ENCODE results near the gene RIPOR3.
"Not testable (repeated sequence)": the region's sequence is repeated elsewhere in the genome, so short reads cannot be mapped to it uniquely, and the experiment has no call there.

RIPOR3 gene

GRCh38 chr20:50715694-50716093 lies 24.4 kb upstream of the RIPOR3 start:
- Histone ChIP-seq H3K36me3 (no peaks in the 10 kb centered on the region), H3K4me3 (ENCODE audit: low read depth, low read length) (no peak overlapping the region), H3K9me3 (no peaks in the 10 kb centered on the region), H3K27me3 (no peaks in the 10 kb centered on the region), H3K4me1 (no peaks in the 10 kb centered on the region)
- TF ChIP-seq, protein P1, sequence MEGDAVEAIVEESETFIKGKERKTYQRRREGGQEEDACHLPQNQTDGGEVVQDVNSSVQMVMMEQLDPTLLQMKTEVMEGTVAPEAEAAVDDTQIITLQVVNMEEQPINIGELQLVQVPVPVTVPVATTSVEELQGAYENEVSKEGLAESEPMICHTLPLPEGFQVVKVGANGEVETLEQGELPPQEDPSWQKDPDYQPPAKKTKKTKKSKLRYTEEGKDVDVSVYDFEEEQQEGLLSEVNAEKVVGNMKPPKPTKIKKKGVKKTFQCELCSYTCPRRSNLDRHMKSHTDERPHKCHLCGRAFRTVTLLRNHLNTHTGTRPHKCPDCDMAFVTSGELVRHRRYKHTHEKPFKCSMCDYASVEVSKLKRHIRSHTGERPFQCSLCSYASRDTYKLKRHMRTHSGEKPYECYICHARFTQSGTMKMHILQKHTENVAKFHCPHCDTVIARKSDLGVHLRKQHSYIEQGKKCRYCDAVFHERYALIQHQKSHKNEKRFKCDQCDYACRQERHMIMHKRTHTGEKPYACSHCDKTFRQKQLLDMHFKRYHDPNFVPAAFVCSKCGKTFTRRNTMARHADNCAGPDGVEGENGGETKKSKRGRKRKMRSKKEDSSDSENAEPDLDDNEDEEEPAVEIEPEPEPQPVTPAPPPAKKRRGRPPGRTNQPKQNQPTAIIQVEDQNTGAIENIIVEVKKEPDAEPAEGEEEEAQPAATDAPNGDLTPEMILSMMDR (IDR thresholded peaks at IDR 0.05; ENCODE audit: low read depth, low read length), result no peak
- no peak for DNase-seq

GRCh38 chr20:50714426-50714825 lies 23.1 kb upstream of the RIPOR3 start:
- not testable (repeated sequence) for H3K36me3 ChIP-seq; H3K27me3 ChIP-seq; DNase-seq; H3K4me1 ChIP-seq; H3K9me3 ChIP-seq; H3K4me3 ChIP-seq (ENCODE audit: low read depth, low read length)

DNA sequence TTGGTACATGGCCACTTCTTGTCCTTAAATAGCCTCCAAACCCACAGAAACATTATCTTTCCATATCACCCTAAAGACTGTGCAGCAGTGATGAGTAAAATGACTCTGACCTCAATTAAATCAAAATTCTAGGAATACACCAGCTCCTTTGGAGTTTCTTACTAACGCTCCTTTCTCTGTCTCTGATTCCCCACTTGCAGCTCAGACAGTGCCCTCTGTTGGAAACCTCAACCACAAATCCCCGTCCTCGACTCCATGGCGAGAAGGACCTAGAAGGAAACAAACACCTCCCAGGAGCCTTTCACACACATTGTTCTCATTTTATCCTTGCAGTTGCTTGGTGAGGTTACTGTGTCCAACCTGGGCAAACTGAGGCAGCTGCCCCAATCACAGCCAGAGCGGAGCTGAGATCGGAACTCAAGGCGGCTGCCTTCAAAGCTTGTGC lies 22.3 kb upstream of the RIPOR3 start:
- no peaks in the 10 kb centered on the region for H3K36me3 ChIP-seq
- no peak overlapping the region for H3K4me3 ChIP-seq (ENCODE audit: low read depth, low read length)
- no peaks in the 10 kb centered on the region for H3K9me3 ChIP-seq
- TF ChIP-seq, protein P1 (IDR thresholded peaks at IDR 0.05; ENCODE audit: low read depth, low read length), result peak; percentile 60
- H3K4me1 ChIP-seq, result no peaks in the 10 kb centered on the region
- no peaks in the 10 kb centered on the region for H3K27me3 ChIP-seq
- DNase-seq, result no peak

- Histone ChIP-seq H3K27me3 (no peaks in the 10 kb centered on the region), H3K9me3 (no peaks in the 10 kb centered on the region), H3K36me3 (no peaks in the 10 kb centered on the region), H3K4me1 (no peaks in the 10 kb centered on the region), H3K4me3 (ENCODE audit: low read depth, low read length) (no peak overlapping the region)
- no peak for DNase-seq
- TF ChIP-seq, protein P1 (IDR thresholded peaks at IDR 0.05; ENCODE audit: low read depth, low read length), result no peak
These were observed 21.7 kb upstream of the RIPOR3 start for GRCh38 chr20:50712771-50713656.

DNA sequence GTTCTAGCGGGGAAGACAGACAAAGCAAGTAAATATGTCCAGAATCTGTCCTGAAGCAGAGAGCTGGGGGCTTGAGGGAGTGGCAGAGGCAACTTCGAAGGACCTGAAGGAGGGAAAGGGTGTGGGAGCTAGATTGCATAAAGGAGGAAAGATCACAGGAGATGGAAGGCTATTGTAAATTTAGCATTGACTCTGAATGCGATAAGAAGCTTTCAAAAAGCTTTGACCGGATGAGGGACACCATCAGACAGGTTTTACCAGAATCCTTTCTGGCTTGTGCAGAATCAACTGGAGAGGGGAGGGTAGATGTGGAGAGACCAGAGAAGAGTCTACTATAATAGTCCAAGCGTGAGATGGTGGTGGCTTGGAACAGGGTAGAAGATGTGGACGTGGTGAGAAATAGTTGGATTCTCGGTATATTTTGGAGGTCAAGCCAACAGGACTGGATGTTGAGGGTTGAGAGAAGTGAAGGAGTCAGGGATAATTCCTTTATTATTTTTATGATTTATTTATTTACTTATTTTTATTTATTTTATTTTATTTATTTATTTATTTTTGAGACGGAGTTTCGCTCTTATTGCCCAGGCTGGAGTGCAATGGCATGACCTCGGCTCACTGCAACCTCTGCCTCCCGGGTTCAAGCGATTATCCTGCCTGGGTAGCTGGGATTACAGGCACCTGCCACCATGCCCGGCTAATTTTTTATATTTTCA lies 19.9 kb upstream of the RIPOR3 start:
- TF ChIP-seq, protein P1 (IDR thresholded peaks at IDR 0.05; ENCODE audit: low read depth, low read length), result no peak
- no peak for DNase-seq
- Histone ChIP-seq H3K9me3 (no peaks in the 10 kb centered on the region), H3K4me1 (no peaks in the 10 kb centered on the region), H3K36me3 (no peaks in the 10 kb centered on the region), H3K4me3 (ENCODE audit: low read depth, low read length) (no peak overlapping the region), H3K27me3 (no peaks in the 10 kb centered on the region)

GRCh38 chr20:50710492-50711063 lies 19.2 kb upstream of the RIPOR3 start:
- H3K4me1 ChIP-seq, result no peaks in the 10 kb centered on the region
- DNase-seq, result no peak
- H3K4me3 ChIP-seq (ENCODE audit: low read depth, low read length), result no peak overlapping the region
- no peaks in the 10 kb centered on the region for H3K36me3 ChIP-seq
- no peaks in the 10 kb centered on the region for H3K9me3 ChIP-seq
- no peaks in the 10 kb centered on the region for H3K27me3 ChIP-seq
- TF ChIP-seq, protein P1 (IDR thresholded peaks at IDR 0.05; ENCODE audit: low read depth, low read length), result no peak

Data from BE2C (cell line).